HepG2 (cell line): Measurements from ENCODE around the gene TRIP6. TPM values are rescaled to one million over a fixed set of nuclear protein-coding genes. Genes with fewer than 3 reads are reported as not detected.

Source experiments
- HIC2 ChIP-seq: sonication (generic); formaldehyde crosslinking; IDR thresholded peaks from 2 replicates; pipeline ENCODE4 v1.9.0; 2022; ENCODE audit warnings: low read depth, missing genetic modification reagents
- MBNL3 ChIP-seq: fragments of 250-450 bp; sonication (Bioruptor Pico); conservative IDR thresholded peaks from 2 replicates; pipeline ENCODE4 v1.8.0; 2022; ENCODE audit warnings: mild to moderate bottlenecking, inconsistent platforms
- NAIF1 ChIP-seq: sonication (generic); formaldehyde crosslinking; IDR thresholded peaks from 2 replicates; pipeline ENCODE4 v1.5.0; 2020; ENCODE audit warnings: mild to moderate bottlenecking, missing genetic modification reagents, borderline replicate concordance
- PHF8 ChIP-seq: sonication (generic); formaldehyde crosslinking; IDR thresholded peaks from 2 replicates; pipeline ENCODE4 v1.5.0; 2020; ENCODE audit warnings: missing genetic modification reagents
- TRIM24 ChIP-seq: sonication (generic); formaldehyde crosslinking; IDR thresholded peaks from 2 replicates; pipeline ENCODE4 v1.8.0; 2022; ENCODE audit warnings: mild to moderate bottlenecking, missing genetic modification reagents
- ZBTB4 ChIP-seq: sonication (generic); formaldehyde crosslinking; IDR thresholded peaks from 2 replicates; pipeline ENCODE4 v1.4.0; 2020; ENCODE audit warnings: missing genetic modification reagents, mild to moderate bottlenecking, borderline replicate concordance
- ZHX2 ChIP-seq, 2 experiments: sonication (generic) in 1 of 2; formaldehyde crosslinking in 1 of 2; IDR thresholded peaks; 2 replicates each; pipeline versions ENCODE4 v1.6.1 to v1.9.0; 2014 to 2022; ENCODE audit warnings: antibody characterized with exemption in 1 of 2, borderline replicate concordance in 1 of 2, inconsistent platforms in 1 of 2, low read depth in 1 of 2, missing genetic modification reagents in 1 of 2
- ZNF180 ChIP-seq: sonication (generic); formaldehyde crosslinking; IDR thresholded peaks from 2 replicates; pipeline ENCODE4 v1.4.0; 2020; ENCODE audit warnings: low read depth, missing genetic modification reagents, borderline replicate concordance
- ZNF44 ChIP-seq: sonication (generic); formaldehyde crosslinking; IDR thresholded peaks from 2 replicates; pipeline ENCODE4 v1.5.1; 2020; ENCODE audit warnings: mild to moderate bottlenecking, missing genetic modification reagents
- ZNF562 ChIP-seq: sonication (generic); formaldehyde crosslinking; IDR thresholded peaks from 2 replicates; pipeline ENCODE4 v1.8.0; 2022; ENCODE audit warnings: missing genetic modification reagents, borderline replicate concordance
- ZNF710 ChIP-seq: sonication (generic); formaldehyde crosslinking; IDR thresholded peaks from 2 replicates; pipeline ENCODE4 v1.5.0; 2020; ENCODE audit warnings: mild to moderate bottlenecking, missing genetic modification reagents, borderline replicate concordance
- ZNF883 ChIP-seq: sonication (generic); formaldehyde crosslinking; IDR thresholded peaks from 2 replicates; pipeline ENCODE4 v1.5.1; 2020; ENCODE audit warnings: mild to moderate bottlenecking, missing genetic modification reagents; ENCODE audit errors: not compliant biosample characterization
- polyA plus RNA-seq, 8 experiments: library from polyadenylated mRNA; depleted of rRNA in 3 of 8; stranded (reverse) in 7 of 8; unstranded in 1 of 8; fragments of >200 nt; fragmentation: Illumina TruSeq in 4 of 8; extraction: Trizol in 4 of 8; gene quantifications; 2 replicates each; pipeline versions ENCODE4 v1.2.1 to v1.2.3, GENCODE V29; 2011 to 2016; ENCODE audit warnings: low read depth in 4 of 8, missing spikeins in 1 of 8, mixed read lengths in 1 of 8; ENCODE audit not compliant: insufficient read depth in 1 of 8
- total RNA-seq, 5 experiments: library from RNA; depleted of rRNA; stranded (reverse); fragments of >200 nt; fragmentation: Illumina TruSeq; extraction: Trizol; gene quantifications; 2 replicates each; pipeline ENCODE4 v1.2.3, GENCODE V29; 2016; ENCODE audit warnings: low read depth in 1 of 5

Gene TRIP6
- total and polyA plus RNA-seq, 2 of the 13 experiments (the other 11 are each of a cell fraction or from before 2014, with no cell fraction given): 0.34 to 0.38 TPM

- TF ChIP-seq ZHX2 (IDR thresholded peaks at IDR 0.05; ENCODE audit: low read depth) (0 out of 2 replicates have a peak, but pooled peaks have one; percentile 30), ZHX2 (CRISPR knock-in tag; IDR thresholded peaks at IDR 0.05; ENCODE audit: borderline replicate concordance) (no peak), NAIF1 (CRISPR knock-in tag) (no peak; the same call in 1 of the 2 replicates), ZNF562 (CRISPR knock-in tag) (no peak), PHF8 (CRISPR knock-in tag) (peak; percentile 86), ZNF180 (CRISPR knock-in tag) (no peak), ZNF44 (CRISPR knock-in tag) (0 out of 2 replicates have a peak, but pooled peaks have one; percentile 46), HIC2 (no peak), ZNF710 (CRISPR knock-in tag) (peak; percentile 77; the same call in 1 of the 2 replicates), TRIM24 (CRISPR knock-in tag) (no peak), ZBTB4 (CRISPR knock-in tag) (peak; percentile 57), MBNL3 (CRISPR knock-in tag) (no peak), ZNF883 (CRISPR knock-in tag) (no peak)
Measured at GRCh38 chr7:100827330-100828226, 39.6 kb upstream of the TRIP6 start, which contains the start of gene EPHB4 (continued).
